H9 (cell line): ENCODE measurements around the gene TTC29. TPM values are rescaled to one million over a fixed set of nuclear protein-coding genes. Genes with fewer than 3 reads are reported as not detected.

ENCODE experiments used
- DNase-seq: peaks from one replicate; pipeline ENCODE4 v3.0.0-alpha.2; 2017
- H2AFZ ChIP-seq: one replicate; pipeline ENCODE4 v1.6.1; 2013; ENCODE audit warnings: mild to moderate bottlenecking, low read length, control low read depth, moderate library complexity
- H2AK5ac ChIP-seq: 2 replicates; pipeline ENCODE4 v1.6.1; 2013; ENCODE audit warnings: low read length, control low read depth, mixed read lengths; ENCODE audit not compliant: insufficient read length
- H2BK120ac ChIP-seq: one replicate; pipeline ENCODE4 v1.6.1; 2013; ENCODE audit warnings: low read depth, mild to moderate bottlenecking, low read length, control low read depth, inconsistent platforms; ENCODE audit not compliant: poor library complexity, severe bottlenecking
- H2BK12ac ChIP-seq: 2 replicates; pipeline ENCODE4 v1.6.1; 2013; ENCODE audit warnings: low read length, control low read depth, mixed read lengths, low read depth; ENCODE audit not compliant: insufficient read length
- H2BK15ac ChIP-seq: 2 replicates; pipeline ENCODE4 v1.6.1; 2013; ENCODE audit warnings: low read depth, low read length, control low read depth
- H2BK20ac ChIP-seq: one replicate; pipeline ENCODE4 v1.6.1; 2013; ENCODE audit warnings: low read depth, mild to moderate bottlenecking, low read length, control low read depth, inconsistent platforms; ENCODE audit not compliant: poor library complexity, severe bottlenecking
- H2BK5ac ChIP-seq: 2 replicates; pipeline ENCODE4 v1.6.1; 2013; ENCODE audit warnings: low read length, control low read depth, mixed read lengths; ENCODE audit not compliant: insufficient read length
- H3K14ac ChIP-seq: 2 replicates; pipeline ENCODE4 v1.6.1; 2013; ENCODE audit warnings: low read length, control low read depth; ENCODE audit not compliant: insufficient read depth
- H3K18ac ChIP-seq: 2 replicates; pipeline ENCODE4 v1.6.1; 2013; ENCODE audit warnings: low read depth, mild to moderate bottlenecking, mixed read lengths, low read length, control low read depth; ENCODE audit not compliant: insufficient read length
- H3K23ac ChIP-seq: 2 replicates; pipeline ENCODE4 v1.6.1; 2013; ENCODE audit warnings: low read length, control low read depth, mixed read lengths, low read depth; ENCODE audit not compliant: insufficient read length
- H3K23me2 ChIP-seq: 2 replicates; pipeline ENCODE4 v1.6.1; 2013; ENCODE audit warnings: low read depth, mild to moderate bottlenecking, mixed read lengths, low read length, control low read depth; ENCODE audit not compliant: insufficient read length, poor library complexity, severe bottlenecking
- H3K27ac ChIP-seq: 2 replicates; pipeline ENCODE4 v1.5.1; 2013; ENCODE audit warnings: low read length, control low read depth, mixed read lengths, low read depth; ENCODE audit not compliant: insufficient read length
- H3K27me3 ChIP-seq: 2 replicates; pipeline ENCODE4 v1.6.1; 2013; ENCODE audit warnings: low read length, control low read depth, inconsistent platforms; ENCODE audit not compliant: insufficient read depth
- H3K4ac ChIP-seq: 2 replicates; pipeline ENCODE4 v1.6.1; 2013; ENCODE audit warnings: low read depth, mild to moderate bottlenecking, control low read depth, inconsistent platforms, low read length, moderate library complexity
- H3K4me1 ChIP-seq: 2 replicates; pipeline ENCODE4 v1.6.1; 2013; ENCODE audit warnings: low read length, control low read depth, inconsistent platforms; ENCODE audit not compliant: insufficient read depth
- H3K4me2 ChIP-seq: 2 replicates; pipeline ENCODE4 v1.6.1; 2013; ENCODE audit warnings: low read length, control low read depth, mixed read lengths; ENCODE audit not compliant: insufficient read length, insufficient read depth
- H3K56ac ChIP-seq: 2 replicates; pipeline ENCODE4 v1.6.1; 2013; ENCODE audit warnings: low read depth, mild to moderate bottlenecking, mixed read lengths, low read length, control low read depth; ENCODE audit not compliant: insufficient read length
- H3K79me1 ChIP-seq: 2 replicates; pipeline ENCODE4 v1.6.1; 2013; ENCODE audit warnings: low read depth, mild to moderate bottlenecking, moderate library complexity, low read length, control low read depth, inconsistent platforms; ENCODE audit not compliant: insufficient read depth, poor library complexity, severe bottlenecking
- H3K79me2 ChIP-seq: 2 replicates; pipeline ENCODE4 v1.6.1; 2013; ENCODE audit warnings: low read length, control low read depth, inconsistent platforms; ENCODE audit not compliant: insufficient read depth
- H3K9ac ChIP-seq: 2 replicates; pipeline ENCODE4 v1.6.1; 2013; ENCODE audit warnings: low read length, control low read depth, mixed read lengths; ENCODE audit not compliant: insufficient read length; ENCODE audit errors: extremely low read depth
- H3K9me3 ChIP-seq: one replicate; pipeline ENCODE4 v1.6.1; 2013; ENCODE audit warnings: low read depth, low read length, inconsistent platforms; ENCODE audit not compliant: control insufficient read depth
- H3T11ph ChIP-seq: one replicate; pipeline ENCODE4 v1.6.1; 2013; ENCODE audit warnings: mild to moderate bottlenecking, low read length, control low read depth, inconsistent platforms
- H4K20me1 ChIP-seq: one replicate; pipeline ENCODE4 v1.6.1; 2013; ENCODE audit not compliant: control insufficient read depth, insufficient read length, insufficient read depth
- H4K5ac ChIP-seq: 2 replicates; pipeline ENCODE4 v1.6.1; 2013; ENCODE audit warnings: low read depth, mild to moderate bottlenecking, mixed read lengths, low read length, control low read depth; ENCODE audit not compliant: insufficient read length
- H4K8ac ChIP-seq: replicated peaks from 2 replicates; pipeline ENCODE4 v1.6.1; 2013; ENCODE audit warnings: low read length, control low read depth, mixed read lengths, low read depth; ENCODE audit not compliant: insufficient read length
- H4K91ac ChIP-seq: 2 replicates; pipeline ENCODE4 v1.6.1; 2013; ENCODE audit warnings: low read depth, mild to moderate bottlenecking, moderate library complexity, mixed read lengths, low read length, control low read depth; ENCODE audit not compliant: insufficient read length
- H3K27ac Mint-ChIP-seq, 3 experiments: 2 replicates in 2 of 3; 3 replicates in 1 of 3; pipeline ENCODE4 v1.8.0; 2020 to 2021; ENCODE audit warnings: mixed read lengths in 3 of 3, mild to moderate bottlenecking in 1 of 3, moderate library complexity in 1 of 3
- H3K27me3 Mint-ChIP-seq: 2 replicates; pipeline ENCODE4 v1.8.0; 2021; ENCODE audit warnings: low read depth, mild to moderate bottlenecking, moderate library complexity, mixed read lengths
- H3K36me3 Mint-ChIP-seq, 3 experiments: 2 replicates in 2 of 3; 3 replicates in 1 of 3; pipeline ENCODE4 v1.8.0; 2020 to 2021; ENCODE audit warnings: low read depth in 3 of 3, mixed read lengths in 3 of 3; ENCODE audit not compliant: insufficient read depth in 1 of 3
- H3K4me1 Mint-ChIP-seq, 2 experiments: 2 replicates each; pipeline ENCODE4 v1.8.0; 2020; ENCODE audit warnings: mixed read lengths in 2 of 2
- H3K4me3 Mint-ChIP-seq, 2 experiments: 2 replicates in 1 of 2; 3 replicates in 1 of 2; pipeline ENCODE4 v1.8.0; 2020 to 2021; ENCODE audit warnings: mild to moderate bottlenecking in 2 of 2, mixed read lengths in 2 of 2, moderate library complexity in 1 of 2
- H3K9me3 Mint-ChIP-seq, 2 experiments: 2 replicates in 1 of 2; 3 replicates in 1 of 2; pipeline ENCODE4 v1.8.0; 2020; ENCODE audit warnings: mild to moderate bottlenecking in 2 of 2, mixed read lengths in 2 of 2, moderate library complexity in 1 of 2
- WGBS: extraction: QIAGEN DNeasy Blood & Tissue Kit; methylation state at CpG from one replicate; pipeline ENCODE4 v1.1.7; 2013; ENCODE audit warnings: missing lambda C conversion rate, low lambda C conversion rate, mixed read lengths; ENCODE audit not compliant: insufficient read length; ENCODE audit errors: extremely low coverage; 5-methylcytosine and 5-hydroxymethylcytosine counted together
- total RNA-seq: library from RNA; stranded (reverse); gene quantifications from 2 replicates; pipeline ENCODE4 v1.2.1, GENCODE V29; 2021
- TF ChIP-seq, protein P1 (sequence below): fragments of 200-600 bp; sonication (generic); conservative IDR thresholded peaks from 3 replicates; pipeline ENCODE4 v1.8.0; 2021; ENCODE audit warnings: antibody characterized with exemption, mild to moderate bottlenecking

TTC29 gene
- total RNA-seq, 1 experiment from 2014 or later, result not detected

DNA sequence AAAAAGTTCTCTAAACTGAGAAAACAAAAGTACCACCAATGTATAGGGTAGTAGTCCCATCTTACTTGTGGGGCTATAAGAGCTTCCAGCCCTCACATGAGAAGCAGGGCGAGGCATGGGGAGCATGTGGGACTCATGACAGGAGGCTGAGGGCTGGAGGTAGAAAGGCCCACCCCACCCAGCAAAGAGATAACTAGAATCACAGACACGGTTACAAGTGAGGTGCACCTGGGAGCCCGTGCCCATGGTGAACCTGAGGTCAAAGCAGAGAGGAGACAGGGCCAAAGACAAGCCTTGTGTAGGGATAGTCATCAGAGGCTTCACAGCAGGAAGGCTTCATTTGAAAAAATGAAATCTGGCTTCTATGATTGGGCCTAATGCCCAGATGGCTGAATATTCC lies 55.4 kb downstream of the TTC29 start:
- H2BK5ac ChIP-seq, result no peak overlapping the region
- no peak overlapping the region for H4K91ac ChIP-seq
- no peak overlapping the region for H2AK5ac ChIP-seq
- H2BK15ac ChIP-seq, result no peak overlapping the region
- H3K4me1 ChIP-seq, result no peaks in the 10 kb centered on the region
- H3K27me3 Mint-ChIP-seq, result peaks cover 3% of the 10 kb centered on the region
- no peak overlapping the region for H3K27ac Mint-ChIP-seq
- H3K4ac ChIP-seq, result no peak overlapping the region
- no peaks in the 10 kb centered on the region for H4K20me1 ChIP-seq
- H2BK20ac ChIP-seq, result no peak overlapping the region
- H3K4me3 Mint-ChIP-seq, result no peak overlapping the region
- no peak overlapping the region for H3K18ac ChIP-seq
- H3K79me1 ChIP-seq, result no peaks in the 10 kb centered on the region
- H3K4me1 Mint-ChIP-seq, result no peaks in the 10 kb centered on the region
- H4K5ac ChIP-seq, result no peak overlapping the region
- H3K9ac ChIP-seq, result no peak overlapping the region
- no peak for DNase-seq
- WGBS, result no CpG with 5 or more reads among the region's 3 CpGs
- no peak overlapping the region for H3K4me2 ChIP-seq
- H3K56ac ChIP-seq, result no peak overlapping the region
- H2AFZ ChIP-seq, result no peak overlapping the region
- H3K36me3 Mint-ChIP-seq, result no peaks in the 10 kb centered on the region
- H3K23me2 ChIP-seq, result no peaks in the 10 kb centered on the region
- H3K27me3 ChIP-seq, result no peaks in the 10 kb centered on the region
- no peak overlapping the region for H3K23ac ChIP-seq
- no peak overlapping the region for H2BK120ac ChIP-seq
- H4K8ac ChIP-seq, result no peak overlapping the region
- H3K79me2 ChIP-seq, result no peaks in the 10 kb centered on the region
- no peaks in the 10 kb centered on the region for H3K9me3 ChIP-seq
- TF ChIP-seq, protein P1, sequence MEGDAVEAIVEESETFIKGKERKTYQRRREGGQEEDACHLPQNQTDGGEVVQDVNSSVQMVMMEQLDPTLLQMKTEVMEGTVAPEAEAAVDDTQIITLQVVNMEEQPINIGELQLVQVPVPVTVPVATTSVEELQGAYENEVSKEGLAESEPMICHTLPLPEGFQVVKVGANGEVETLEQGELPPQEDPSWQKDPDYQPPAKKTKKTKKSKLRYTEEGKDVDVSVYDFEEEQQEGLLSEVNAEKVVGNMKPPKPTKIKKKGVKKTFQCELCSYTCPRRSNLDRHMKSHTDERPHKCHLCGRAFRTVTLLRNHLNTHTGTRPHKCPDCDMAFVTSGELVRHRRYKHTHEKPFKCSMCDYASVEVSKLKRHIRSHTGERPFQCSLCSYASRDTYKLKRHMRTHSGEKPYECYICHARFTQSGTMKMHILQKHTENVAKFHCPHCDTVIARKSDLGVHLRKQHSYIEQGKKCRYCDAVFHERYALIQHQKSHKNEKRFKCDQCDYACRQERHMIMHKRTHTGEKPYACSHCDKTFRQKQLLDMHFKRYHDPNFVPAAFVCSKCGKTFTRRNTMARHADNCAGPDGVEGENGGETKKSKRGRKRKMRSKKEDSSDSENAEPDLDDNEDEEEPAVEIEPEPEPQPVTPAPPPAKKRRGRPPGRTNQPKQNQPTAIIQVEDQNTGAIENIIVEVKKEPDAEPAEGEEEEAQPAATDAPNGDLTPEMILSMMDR, result no peak
- H3K14ac ChIP-seq, result no peak overlapping the region
- H3K27ac ChIP-seq, result no peak overlapping the region
- peaks cover 0 to 2% of the 10 kb centered on the region in 2 experiments; a peak in 1 of 5 replicates for H3K9me3 Mint-ChIP-seq
- H2BK12ac ChIP-seq, result no peak overlapping the region
- no peak overlapping the region for H3T11ph ChIP-seq
